SU-DHL-6 (cell line): ENCODE measurements around the gene SLC38A8.

Source experiments
- H2AFZ ChIP-seq: fragments of 200-600 bp; sonication (generic); 2 replicates; pipeline ENCODE4 v1.6.1; 2014; ENCODE audit warnings: low read depth, mild to moderate bottlenecking, moderate library complexity, mixed read lengths, antibody characterized with exemption, low read length; ENCODE audit not compliant: severe bottlenecking
- H3F3A ChIP-seq: fragments of 200-600 bp; shearing (Covaris generic); 2 replicates; pipeline ENCODE4 v1.6.0; 2016; ENCODE audit warnings: antibody characterized with exemption, mild to moderate bottlenecking; ENCODE audit not compliant: insufficient read depth
- H3K27ac ChIP-seq: fragments of 200-600 bp; sonication (generic); 2 replicates; pipeline ENCODE4 v1.5.1; 2016; ENCODE audit warnings: low read depth, mild to moderate bottlenecking, low read length, moderate library complexity, mixed read lengths
- H3K27me3 ChIP-seq: fragments of 200-600 bp; sonication (generic), shearing (Covaris generic); 2 replicates; pipeline ENCODE4 v1.6.0; 2014; ENCODE audit warnings: mild to moderate bottlenecking, low read length
- H3K36me3 ChIP-seq: fragments of 200-600 bp; sonication (generic); 2 replicates; pipeline ENCODE4 v1.6.1; 2014; ENCODE audit warnings: mild to moderate bottlenecking, low read length, mixed read lengths
- H3K4me2 ChIP-seq: fragments of 300-600, 200-600 bp; shearing (Covaris generic), sonication (generic); 2 replicates; pipeline ENCODE4 v1.6.0; 2014; ENCODE audit warnings: low read length, low read depth, mild to moderate bottlenecking; ENCODE audit not compliant: poor library complexity, severe bottlenecking
- H3K4me3 ChIP-seq: fragments of 200-600 bp; sonication (generic); 2 replicates; pipeline ENCODE4 v1.5.1; 2014; ENCODE audit warnings: antibody characterized with exemption, low read length, mild to moderate bottlenecking, mixed read lengths; ENCODE audit not compliant: insufficient read depth, poor library complexity, severe bottlenecking
- H3K79me2 ChIP-seq: fragments of 200-600 bp; sonication (generic); 2 replicates; pipeline ENCODE4 v1.6.1; 2014; ENCODE audit warnings: mild to moderate bottlenecking, low read length, moderate library complexity; ENCODE audit not compliant: insufficient read depth
- H3K9ac ChIP-seq: fragments of 200-600 bp; sonication (generic); 2 replicates; pipeline ENCODE4 v1.7.0; 2014; ENCODE audit warnings: mild to moderate bottlenecking, low read length
- H3K9me2 ChIP-seq: fragments of 200-600 bp; sonication (generic); replicated peaks from 2 replicates; pipeline ENCODE4 v1.6.1; 2014; ENCODE audit warnings: low read length; ENCODE audit not compliant: insufficient read depth
- H3K9me3 ChIP-seq: fragments of 200-600 bp; sonication (generic); 2 replicates; pipeline ENCODE4 v1.6.1; 2014; ENCODE audit warnings: low read length, mixed read lengths; ENCODE audit not compliant: insufficient read depth
- H4K20me1 ChIP-seq: fragments of 200-600 bp; sonication (generic); 2 replicates; pipeline ENCODE4 v1.6.1; 2014; ENCODE audit warnings: low read depth, mild to moderate bottlenecking, antibody characterized with exemption, low read length, moderate library complexity, mixed read lengths
- EZH2phosphoT487 ChIP-seq: fragments of 200-600 bp; sonication (generic), shearing (Covaris generic); conservative IDR thresholded peaks from 2 replicates; pipeline ENCODE4 v1.6.1; 2018; ENCODE audit warnings: mild to moderate bottlenecking, antibody characterized with exemption, low read length, moderate library complexity, mixed read lengths
- TF ChIP-seq, protein P1 (sequence below): fragments of 200-600 bp; sonication (generic); IDR thresholded peaks from one replicate; pipeline ENCODE4 v1.5.1; 2017; ENCODE audit warnings: antibody characterized with exemption, mild to moderate bottlenecking, low read length, moderate library complexity; ENCODE audit not compliant: insufficient read depth, poor library complexity, severe bottlenecking

Gene SLC38A8

GRCh38 chr16:84044118-84044488 is 1.5 kb upstream of the SLC38A8 start:
- Histone ChIP-seq H3K79me2 (no peaks in the 10 kb centered on the region), H3K9ac (no peak overlapping the region), H3K9me3 (no peaks in the 10 kb centered on the region), H3K9me2 (no peaks in the 10 kb centered on the region), H2AFZ (no peak overlapping the region), H3K36me3 (no peaks in the 10 kb centered on the region), H3F3A (no peaks in the 10 kb centered on the region), H3K27me3 (no peaks in the 10 kb centered on the region), H4K20me1 (no peaks in the 10 kb centered on the region), H3K4me3 (no peak overlapping the region), H3K4me2 (no peak overlapping the region), H3K27ac (no peak overlapping the region)
- TF ChIP-seq, protein P1, sequence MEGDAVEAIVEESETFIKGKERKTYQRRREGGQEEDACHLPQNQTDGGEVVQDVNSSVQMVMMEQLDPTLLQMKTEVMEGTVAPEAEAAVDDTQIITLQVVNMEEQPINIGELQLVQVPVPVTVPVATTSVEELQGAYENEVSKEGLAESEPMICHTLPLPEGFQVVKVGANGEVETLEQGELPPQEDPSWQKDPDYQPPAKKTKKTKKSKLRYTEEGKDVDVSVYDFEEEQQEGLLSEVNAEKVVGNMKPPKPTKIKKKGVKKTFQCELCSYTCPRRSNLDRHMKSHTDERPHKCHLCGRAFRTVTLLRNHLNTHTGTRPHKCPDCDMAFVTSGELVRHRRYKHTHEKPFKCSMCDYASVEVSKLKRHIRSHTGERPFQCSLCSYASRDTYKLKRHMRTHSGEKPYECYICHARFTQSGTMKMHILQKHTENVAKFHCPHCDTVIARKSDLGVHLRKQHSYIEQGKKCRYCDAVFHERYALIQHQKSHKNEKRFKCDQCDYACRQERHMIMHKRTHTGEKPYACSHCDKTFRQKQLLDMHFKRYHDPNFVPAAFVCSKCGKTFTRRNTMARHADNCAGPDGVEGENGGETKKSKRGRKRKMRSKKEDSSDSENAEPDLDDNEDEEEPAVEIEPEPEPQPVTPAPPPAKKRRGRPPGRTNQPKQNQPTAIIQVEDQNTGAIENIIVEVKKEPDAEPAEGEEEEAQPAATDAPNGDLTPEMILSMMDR = no peak
- TF ChIP-seq EZH2phosphoT487 = no peak

DNA sequence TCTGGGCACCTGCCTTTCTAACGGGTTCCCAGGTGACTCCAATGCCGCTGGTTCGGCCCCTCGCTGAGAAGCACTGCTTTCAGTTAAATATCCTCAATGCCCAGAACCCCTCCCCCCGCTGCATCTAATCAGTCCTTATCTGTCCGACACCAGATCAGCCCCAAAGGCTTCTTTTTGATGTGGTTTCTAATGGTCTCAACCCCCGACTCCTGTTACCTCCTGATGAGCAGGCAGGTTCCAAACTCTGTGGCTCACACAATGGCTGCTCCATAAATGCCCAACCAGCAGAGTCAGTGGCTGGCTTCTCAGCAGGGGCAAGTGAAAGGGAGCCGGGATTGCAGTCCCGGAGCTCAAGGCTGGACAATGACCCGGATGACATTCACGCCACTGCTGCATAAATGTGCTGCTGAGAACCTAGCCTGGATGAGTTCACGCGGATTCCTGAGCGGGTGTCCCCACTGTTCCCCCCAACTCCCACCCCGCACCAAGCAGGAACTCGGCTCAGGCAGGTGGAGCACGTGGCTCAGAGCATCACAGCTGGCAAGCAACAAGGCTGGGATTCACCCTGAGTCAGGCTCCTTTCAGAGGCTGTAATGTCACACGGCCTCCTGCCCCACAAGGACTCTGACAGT is 1.0 kb upstream of the SLC38A8 start:
- Histone ChIP-seq H3K9ac (no peak overlapping the region), H4K20me1 (no peaks in the 10 kb centered on the region), H3K79me2 (no peaks in the 10 kb centered on the region), H3K9me2 (no peaks in the 10 kb centered on the region), H3K36me3 (no peaks in the 10 kb centered on the region), H2AFZ (no peak overlapping the region), H3K27me3 (no peaks in the 10 kb centered on the region), H3K27ac (no peak overlapping the region), H3K4me3 (no peak overlapping the region), H3K9me3 (no peaks in the 10 kb centered on the region), H3K4me2 (no peak overlapping the region), H3F3A (no peaks in the 10 kb centered on the region)
- TF ChIP-seq, protein P1 = no peak

DNA sequence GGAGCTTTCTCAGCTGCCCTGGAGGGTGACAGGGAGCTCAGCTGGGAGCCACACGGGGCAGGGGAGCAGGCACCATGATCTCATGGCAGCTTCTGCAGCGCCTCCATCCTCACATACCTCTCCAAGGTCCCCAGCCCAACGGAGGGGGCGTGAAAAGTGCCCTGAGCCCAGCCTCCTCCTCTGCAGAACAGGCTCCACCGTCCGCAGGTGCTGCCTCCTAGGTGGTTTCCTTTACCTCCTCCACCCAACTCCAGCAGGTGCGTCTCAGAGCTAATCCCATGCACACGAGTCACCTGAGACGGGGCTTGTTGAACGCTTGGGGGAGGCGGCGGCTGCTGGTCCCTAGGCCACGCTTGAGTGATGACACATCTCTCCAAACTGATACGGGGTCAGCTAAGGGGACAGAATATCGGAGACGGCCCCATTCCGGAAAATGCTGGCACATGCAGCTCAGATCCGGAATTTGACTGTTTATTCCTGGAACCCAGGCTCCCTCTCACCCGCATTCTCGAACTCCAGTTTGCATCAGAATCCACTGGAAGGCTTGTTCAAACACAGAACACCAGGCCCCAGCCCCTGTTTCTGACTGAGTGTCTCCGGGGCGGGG is 387 bp upstream of the SLC38A8 start:
- Histone ChIP-seq H3K9me2 (no peaks in the 10 kb centered on the region), H3K27ac (no peak overlapping the region), H3K27me3 (no peaks in the 10 kb centered on the region), H3K36me3 (no peaks in the 10 kb centered on the region), H3K79me2 (no peaks in the 10 kb centered on the region), H3K9ac (no peak overlapping the region), H3K4me3 (no peak overlapping the region), H4K20me1 (no peaks in the 10 kb centered on the region), H3K9me3 (no peaks in the 10 kb centered on the region), H3K4me2 (no peak overlapping the region), H3F3A (no peaks in the 10 kb centered on the region), H2AFZ (no peak overlapping the region)
- no peak for TF ChIP-seq EZH2phosphoT487
- TF ChIP-seq, protein P1 = no peak
